Renal cortical epithelial cell (primary cell): ENCODE data around the gene LPAR5. TPM values are rescaled to one million over a fixed set of nuclear protein-coding genes. Genes with fewer than 3 reads are reported as not detected.
A peak's percentile ranks its signal among the peaks of the same experiment; 100 is the strongest.

Source experiments
- DNase-seq: peaks from one replicate; pipeline ENCODE4 v3.0.0-alpha.2; 2011; ENCODE audit warnings: low read depth
- total RNA-seq: library from RNA; depleted of rRNA; stranded (reverse); fragments of >200 nt; gene quantifications from 2 replicates; pipeline ENCODE4 v1.2.3, GENCODE V29; 2014

The LPAR5 gene
- total RNA-seq, 1 donor from 2014 or later = not detected

DNA sequence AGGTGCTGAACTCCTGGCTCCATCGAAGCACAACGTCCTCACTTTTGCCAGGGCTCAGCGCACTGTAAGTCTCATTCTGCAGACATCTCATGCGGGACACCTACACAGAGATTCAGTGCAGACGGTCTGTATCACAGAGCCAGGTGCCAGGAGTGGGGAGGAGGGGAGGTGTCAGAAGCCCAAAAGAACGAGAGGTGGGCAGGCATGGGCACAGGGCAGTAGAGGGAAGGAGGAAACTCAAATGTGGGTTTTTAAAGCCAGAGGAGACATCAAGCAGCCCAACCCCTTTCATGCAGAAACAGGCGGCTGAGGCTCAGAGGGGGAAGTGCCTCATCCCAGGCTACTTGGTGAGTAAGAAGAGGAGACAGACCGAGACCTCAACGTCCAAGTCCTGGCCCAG lies 2.5 kb upstream of the LPAR5 start:
- no peak for DNase-seq

DNA sequence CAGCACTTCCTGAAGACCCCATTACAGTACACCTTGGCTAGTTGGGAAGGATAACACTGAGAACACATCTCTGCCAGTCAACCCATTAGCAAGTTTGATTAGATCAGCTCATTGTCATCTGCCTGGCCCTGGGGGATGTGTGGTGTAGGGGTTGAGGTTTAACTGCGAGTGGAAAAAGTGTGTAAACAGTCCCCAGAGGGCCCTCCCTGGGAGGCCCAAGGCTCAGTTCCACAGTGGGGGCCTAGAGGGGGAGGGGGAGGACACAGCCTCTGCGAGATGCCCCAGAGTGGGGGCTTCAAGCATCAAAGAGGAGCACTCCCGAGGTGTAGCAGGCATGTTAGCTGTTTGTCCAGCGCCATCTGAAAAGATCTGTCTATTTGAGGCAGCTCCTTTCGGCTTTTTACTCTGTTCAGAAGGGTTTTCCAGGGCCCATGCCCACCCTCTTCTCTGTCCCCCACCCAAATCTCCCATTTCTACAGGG lies 344 bp downstream of the LPAR5 start:
- no peak for DNase-seq

DNA sequence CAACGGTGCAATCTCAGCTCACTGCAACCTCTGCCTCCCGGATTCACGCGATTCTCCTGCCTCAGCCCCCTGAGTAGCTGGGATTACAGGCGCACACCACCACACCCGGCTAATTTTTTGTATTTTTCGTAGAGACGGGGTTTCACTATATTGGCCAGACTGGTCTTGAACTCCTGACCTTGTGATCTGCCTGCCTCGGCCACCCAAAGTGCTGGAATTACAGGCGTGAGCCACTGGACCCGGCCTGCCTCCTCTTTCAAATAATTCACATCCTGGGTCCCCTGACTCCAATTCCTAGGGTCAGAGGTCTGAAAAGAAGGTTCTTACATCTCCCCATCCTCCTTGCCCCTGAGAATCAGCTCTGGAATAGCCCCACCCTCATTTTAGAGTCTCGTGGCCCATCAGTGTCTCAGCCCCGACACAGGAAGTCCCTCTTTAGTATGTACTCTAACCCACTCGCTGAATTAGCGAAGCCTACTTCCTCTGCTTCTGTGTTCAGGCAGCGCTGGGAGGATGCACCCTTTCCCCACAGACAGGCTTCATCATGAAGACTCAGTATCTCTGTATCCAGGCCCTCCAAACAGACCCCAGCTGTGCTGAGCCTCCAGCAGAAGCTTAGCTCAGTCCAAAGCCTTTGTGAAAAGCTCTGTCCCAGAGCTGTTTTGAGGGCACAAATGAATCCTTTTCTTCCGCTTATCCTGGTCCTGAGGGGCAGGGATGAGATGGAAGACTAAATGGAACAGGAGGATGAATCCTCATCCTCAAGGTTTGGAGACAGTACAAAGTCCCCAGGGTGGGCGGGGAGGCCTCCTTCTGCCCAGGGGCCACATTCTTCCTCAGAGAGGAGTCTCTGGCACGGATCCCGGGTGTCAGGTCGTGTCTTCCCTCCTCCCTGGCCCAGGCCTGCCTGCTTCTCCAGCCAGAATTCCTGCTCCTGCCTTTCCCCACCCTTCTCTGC lies 3.5 kb downstream of the LPAR5 start:
- no peak for DNase-seq

GRCh38 chr12:6631549-6631961 lies 4.2 kb downstream of the LPAR5 start:
- no peak for DNase-seq

GRCh38 chr12:6630736-6631135 lies 5.0 kb downstream of the LPAR5 start:
- no peak for DNase-seq

GRCh38 chr12:6627616-6628015 lies 8.1 kb downstream of the LPAR5 start:
- DNase-seq = no peak

- no peak for DNase-seq
Observed at GRCh38 chr12:6626654-6627283, 9.0 kb downstream of the LPAR5 start.

DNA sequence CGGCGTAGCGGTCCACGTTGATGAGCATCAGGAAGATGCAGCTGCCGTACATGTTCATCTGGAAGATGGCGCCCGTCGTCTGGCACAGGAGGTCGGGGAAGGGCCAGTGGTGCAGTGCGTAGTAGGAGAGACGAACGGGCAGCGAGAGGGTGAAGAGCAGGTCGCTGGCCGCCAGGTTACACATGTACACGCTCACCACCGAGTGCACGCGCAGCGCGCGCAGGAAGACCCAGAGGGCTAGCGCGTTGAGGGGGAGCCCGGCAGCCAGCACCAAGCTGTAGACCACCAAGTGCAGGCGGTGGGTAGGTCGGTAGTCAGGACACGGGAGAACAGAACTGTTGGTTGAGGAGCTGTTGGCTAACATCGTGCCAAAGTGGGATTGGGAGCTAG lies 14.9 kb downstream of the LPAR5 start:
- DNase-seq = no peak

DNA sequence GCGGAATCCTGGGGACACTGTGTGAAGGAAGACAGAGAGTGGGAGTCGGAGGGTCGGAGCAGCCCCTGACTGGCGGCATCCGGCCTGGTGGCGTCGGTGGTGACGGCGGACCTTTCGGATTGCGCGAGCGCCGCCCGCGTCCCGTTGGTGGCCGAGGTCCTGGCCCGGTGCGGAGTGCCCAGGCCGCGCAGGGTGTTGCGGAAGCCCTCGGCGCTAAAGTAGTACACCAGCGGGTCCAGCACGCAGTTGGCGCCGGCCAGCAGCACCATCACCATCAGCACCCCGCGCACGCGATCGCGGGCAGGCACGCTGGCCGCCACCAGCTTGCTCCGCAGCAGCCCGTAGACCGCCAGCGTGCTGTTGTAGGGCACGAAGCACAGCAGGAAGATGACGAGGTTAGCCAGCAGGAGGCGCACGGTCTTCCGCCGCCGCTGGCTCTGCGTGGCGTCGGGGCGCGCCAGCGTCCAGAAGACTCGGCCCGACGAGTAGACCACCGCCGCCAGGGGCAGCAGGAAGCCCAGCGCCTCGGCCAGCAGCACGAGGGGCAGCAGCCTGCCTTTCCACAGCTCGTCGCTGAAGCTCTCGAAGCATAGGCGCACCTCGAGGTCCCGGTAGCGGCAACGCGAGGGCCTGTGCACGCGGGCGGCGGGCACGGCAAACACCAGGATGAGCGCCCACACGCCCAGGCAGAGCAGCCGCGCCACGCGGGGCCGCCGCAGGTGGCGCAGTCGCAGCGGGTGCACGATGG lies 15.4 kb downstream of the LPAR5 start:
- no peak for DNase-seq

- no peak for DNase-seq
Observed at GRCh38 chr12:6618483-6619225, 17.1 kb downstream of the LPAR5 start.

- no peak for DNase-seq
Observed at GRCh38 chr12:6615802-6616201, 20.0 kb downstream of the LPAR5 start.

- DNase-seq = no peak
Observed at GRCh38 chr12:6614513-6615172, 21.1 kb downstream of the LPAR5 start.

DNA sequence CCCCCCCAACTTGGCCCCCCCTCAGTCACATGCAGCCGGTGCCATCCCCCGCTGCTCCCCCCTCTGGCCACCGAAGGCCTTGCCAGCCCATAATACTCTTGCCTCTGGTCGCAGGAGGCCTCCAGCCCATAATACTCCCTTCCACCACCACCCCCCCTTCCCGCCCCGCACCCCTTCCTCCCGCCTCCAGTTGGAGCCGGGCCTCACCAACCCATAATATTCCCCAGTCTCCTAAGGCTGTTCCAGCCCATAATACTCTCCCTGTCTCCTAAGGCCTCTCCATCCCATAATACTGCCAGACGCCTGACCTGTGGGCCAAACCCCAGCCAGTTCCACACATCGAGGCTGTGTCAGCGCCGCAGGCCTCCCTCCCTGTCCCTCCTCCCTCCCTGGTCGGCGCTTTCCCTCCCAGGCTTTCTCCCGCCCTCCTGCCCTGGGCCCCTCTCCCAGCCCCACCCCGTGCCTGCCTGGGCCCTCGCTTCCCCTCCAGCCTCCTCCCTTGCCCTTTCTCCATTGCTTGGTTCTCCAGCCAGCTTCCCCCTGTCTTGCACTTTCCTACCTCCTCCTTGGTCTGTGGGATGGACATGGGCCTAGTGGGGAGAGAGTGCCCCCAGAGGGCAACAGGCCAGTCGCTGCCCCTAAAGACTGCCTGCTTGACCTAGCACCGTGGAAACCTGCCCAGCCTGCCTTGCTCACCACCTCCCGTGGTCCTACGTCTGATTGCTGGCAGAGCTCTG lies 21.8 kb downstream of the LPAR5 start:
- peak; percentile 98 for DNase-seq

GRCh38 chr12:6613015-6613775 lies 22.6 kb downstream of the LPAR5 start:
- DNase-seq = peak; percentile 58

DNA sequence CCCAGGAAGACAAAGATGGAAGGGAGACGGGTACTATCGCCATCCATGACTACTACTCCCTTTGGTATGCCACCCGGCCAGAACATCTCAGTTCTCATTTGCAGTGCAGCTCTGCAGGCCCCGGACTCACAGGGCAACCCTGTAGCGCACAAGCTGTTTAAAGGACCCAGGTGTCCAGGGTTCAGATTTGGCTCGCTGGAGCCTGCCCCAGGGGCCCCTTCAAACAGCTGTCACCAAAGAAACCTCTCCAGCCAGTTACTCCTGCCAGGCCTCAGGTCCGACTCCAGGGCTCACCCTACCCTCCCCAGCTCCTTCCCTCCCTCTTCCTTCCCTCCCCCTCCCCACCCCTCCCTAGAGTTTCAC lies 23.1 kb downstream of the LPAR5 start:
- DNase-seq = no peak

GRCh38 chr12:6612247-6612646 lies 23.5 kb downstream of the LPAR5 start:
- no peak for DNase-seq

DNA sequence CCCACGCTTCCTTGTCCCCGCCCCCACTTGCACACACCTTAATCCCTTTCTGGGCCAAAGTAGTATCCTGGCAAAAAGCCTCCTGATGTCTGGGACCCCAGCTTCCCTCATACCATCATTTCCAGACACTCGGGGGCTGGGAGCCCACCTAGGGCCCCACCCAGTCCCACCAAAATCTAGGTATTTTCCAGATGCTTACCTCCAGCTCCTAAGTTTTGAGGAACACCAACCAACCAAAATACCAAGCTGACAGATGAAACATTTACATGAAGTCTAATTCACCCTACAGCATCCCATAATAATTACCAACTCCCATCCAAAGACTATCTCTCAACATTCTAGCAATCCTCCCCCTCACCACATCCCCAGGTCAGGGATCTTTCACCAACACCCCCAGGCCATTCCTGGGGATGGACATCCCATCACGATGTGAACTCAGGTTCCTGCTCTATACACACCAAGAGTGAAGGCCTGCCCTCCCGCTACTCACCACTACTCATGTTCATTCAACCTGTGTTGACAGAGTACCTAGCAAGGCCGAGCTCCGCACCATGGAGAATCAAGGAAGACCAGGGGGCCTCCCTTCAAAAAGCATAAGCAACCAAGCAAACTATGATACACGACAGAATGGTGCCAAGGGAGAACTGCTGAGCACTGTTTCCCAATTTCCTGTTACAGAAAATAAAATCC lies 27.0 kb downstream of the LPAR5 start:
- no peak for DNase-seq

DNA sequence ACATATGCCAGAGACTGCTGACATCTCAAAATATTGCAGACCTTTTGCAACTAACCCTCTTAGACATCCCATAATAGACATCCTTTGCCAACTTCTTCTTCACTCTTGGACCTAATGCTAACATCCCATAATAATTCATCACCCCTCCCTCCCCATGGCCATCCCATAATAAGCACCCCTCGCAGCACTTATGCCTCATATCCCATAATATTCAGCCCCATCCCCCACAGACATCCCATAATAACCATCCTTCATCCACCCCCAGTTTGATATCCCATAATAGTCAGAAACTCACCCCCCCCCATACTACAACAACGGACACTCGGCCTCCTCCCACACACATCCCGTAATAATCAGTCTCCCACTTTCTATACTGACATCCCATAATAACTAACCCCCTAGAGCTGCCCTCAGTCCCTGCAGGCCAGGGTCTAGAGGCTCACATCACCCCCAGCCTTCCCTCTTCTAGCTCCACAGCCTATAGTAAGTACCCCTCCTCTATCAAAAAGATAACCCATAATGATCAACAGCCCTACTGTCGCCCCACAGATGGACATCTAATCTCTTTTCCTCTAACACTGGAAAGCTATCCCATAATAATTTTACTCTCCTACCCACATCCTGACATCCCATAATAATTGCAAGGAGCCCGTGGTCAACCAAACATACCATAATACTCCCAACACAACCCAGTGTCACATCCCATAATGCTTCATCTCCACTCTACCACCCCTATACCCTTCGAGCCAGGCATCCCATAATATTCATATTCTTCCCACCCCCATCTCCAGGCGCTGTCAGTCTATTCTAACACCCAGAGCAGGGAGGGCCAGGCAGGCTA lies 27.8 kb downstream of the LPAR5 start:
- peak; percentile 78 for DNase-seq
